Measurements from ENCODE around the gene GIMAP8. TPM values are rescaled to one million over a fixed set of nuclear protein-coding genes. Genes with fewer than 3 reads are reported as not detected.
"Not testable (repeated sequence)": the region's sequence is repeated elsewhere in the genome, so short reads cannot be mapped to it uniquely, and the experiment has no call there.

Gene GIMAP8
- total RNA-seq, 1 donor from 2014 or later: not detected

DNA sequence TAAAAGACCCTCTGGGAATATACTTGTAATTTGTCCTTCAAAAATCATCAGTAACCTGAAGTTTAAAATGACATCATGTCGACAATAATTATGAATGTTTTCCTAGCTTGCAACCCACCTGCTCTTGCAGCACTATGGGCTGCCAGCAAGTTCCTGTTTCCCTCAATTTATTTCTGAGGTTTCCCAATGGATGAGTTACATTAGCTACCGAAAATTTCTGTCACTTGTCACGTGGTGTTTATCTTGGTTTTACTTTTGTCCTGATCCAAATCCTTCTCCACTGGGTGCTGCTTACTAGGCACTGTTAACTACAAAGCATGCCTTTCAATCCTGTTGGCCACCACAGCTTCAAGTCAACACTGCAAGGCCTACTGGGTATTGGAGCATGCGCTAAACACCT, 31.5 kb downstream of the GIMAP8 start:
- H3K27me3 Mint-ChIP-seq (ENCODE audit: low read depth): peaks cover 4% of the 10 kb centered on the region
- no peak for DNase-seq (ENCODE audit: low spot score)
- H3K27ac Mint-ChIP-seq (ENCODE audit: unreplicated experiment): no peak overlapping the region
- TF ChIP-seq, protein P1, sequence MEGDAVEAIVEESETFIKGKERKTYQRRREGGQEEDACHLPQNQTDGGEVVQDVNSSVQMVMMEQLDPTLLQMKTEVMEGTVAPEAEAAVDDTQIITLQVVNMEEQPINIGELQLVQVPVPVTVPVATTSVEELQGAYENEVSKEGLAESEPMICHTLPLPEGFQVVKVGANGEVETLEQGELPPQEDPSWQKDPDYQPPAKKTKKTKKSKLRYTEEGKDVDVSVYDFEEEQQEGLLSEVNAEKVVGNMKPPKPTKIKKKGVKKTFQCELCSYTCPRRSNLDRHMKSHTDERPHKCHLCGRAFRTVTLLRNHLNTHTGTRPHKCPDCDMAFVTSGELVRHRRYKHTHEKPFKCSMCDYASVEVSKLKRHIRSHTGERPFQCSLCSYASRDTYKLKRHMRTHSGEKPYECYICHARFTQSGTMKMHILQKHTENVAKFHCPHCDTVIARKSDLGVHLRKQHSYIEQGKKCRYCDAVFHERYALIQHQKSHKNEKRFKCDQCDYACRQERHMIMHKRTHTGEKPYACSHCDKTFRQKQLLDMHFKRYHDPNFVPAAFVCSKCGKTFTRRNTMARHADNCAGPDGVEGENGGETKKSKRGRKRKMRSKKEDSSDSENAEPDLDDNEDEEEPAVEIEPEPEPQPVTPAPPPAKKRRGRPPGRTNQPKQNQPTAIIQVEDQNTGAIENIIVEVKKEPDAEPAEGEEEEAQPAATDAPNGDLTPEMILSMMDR (IDR thresholded peaks at IDR 0.05): no peak
- no peaks in the 10 kb centered on the region for H3K36me3 Mint-ChIP-seq (ENCODE audit: low read depth)
- H3K9me3 Mint-ChIP-seq (ENCODE audit: low read depth): no peaks in the 10 kb centered on the region
- no peaks in the 10 kb centered on the region for H3K4me1 Mint-ChIP-seq (ENCODE audit: low read depth)
- no peak overlapping the region for H3K4me3 Mint-ChIP-seq (ENCODE audit: unreplicated experiment)

DNA sequence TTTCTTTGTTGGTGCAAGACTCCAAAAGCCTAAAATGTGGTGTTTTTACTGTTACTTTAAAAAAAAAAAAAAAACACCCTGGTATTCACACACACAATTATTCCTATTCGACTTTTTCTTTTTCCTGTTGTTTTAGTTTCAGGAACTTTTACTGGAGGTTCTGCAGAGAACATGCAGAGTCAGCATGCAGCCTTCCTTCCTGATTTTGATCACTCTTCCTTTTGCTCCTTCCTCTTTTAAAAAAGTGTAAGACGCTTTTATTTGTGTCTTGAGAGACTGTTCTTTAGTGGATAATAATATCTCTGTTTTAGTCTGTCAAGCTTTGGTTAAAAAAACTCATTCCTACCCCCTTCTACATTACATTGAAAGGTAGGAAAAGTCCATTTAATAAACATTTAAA, 33.1 kb downstream of the GIMAP8 start:
- DNase-seq (ENCODE audit: low spot score); H3K36me3 Mint-ChIP-seq (ENCODE audit: low read depth); H3K9me3 Mint-ChIP-seq (ENCODE audit: low read depth); H3K27ac Mint-ChIP-seq (ENCODE audit: unreplicated experiment); H3K27me3 Mint-ChIP-seq (ENCODE audit: low read depth); H3K4me1 Mint-ChIP-seq (ENCODE audit: low read depth); H3K4me3 Mint-ChIP-seq (ENCODE audit: unreplicated experiment): not testable (repeated sequence)

DNA sequence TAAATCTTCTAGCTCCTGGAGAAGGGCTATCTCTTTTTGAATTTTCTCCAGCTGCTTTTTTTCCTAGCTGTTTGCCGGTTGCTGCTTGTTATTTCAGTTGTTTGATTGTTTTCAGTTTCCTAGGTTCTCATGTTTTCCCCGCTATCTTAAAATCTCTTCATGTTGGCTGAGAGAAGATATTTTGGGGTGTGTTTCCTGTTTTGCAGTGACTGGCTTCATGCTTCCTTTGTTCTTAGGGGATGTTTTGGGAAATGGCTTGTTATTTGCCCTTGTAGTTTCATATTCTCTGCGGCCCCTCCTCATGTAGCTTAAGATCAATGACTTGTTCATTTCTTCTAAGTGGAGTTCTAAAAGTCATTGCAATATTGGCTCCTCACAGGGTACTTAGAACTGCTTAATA, 33.6 kb downstream of the GIMAP8 start:
- not testable (repeated sequence) for H3K27ac Mint-ChIP-seq (ENCODE audit: unreplicated experiment); DNase-seq (ENCODE audit: low spot score); H3K36me3 Mint-ChIP-seq (ENCODE audit: low read depth); H3K4me3 Mint-ChIP-seq (ENCODE audit: unreplicated experiment); H3K9me3 Mint-ChIP-seq (ENCODE audit: low read depth); H3K4me1 Mint-ChIP-seq (ENCODE audit: low read depth); H3K27me3 Mint-ChIP-seq (ENCODE audit: low read depth)

DNA sequence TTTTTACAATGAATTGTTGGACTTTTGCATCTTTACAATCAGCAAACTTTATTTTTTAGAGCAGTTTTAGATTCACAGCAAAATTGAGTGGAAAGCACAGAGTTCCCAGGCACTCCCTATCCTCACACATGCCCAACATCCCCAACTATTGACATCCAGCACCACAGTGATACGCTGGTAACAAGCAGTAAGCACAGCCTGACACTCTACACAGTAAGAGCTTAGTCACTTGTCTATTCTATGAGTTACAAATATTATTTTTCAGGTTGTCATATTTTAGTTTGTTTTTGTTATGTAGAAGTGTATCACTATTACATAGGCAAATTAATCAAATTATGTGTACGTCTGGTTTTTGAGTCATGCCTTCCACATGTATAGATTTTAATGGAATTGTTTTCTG, 37.2 kb downstream of the GIMAP8 start:
- H3K27ac Mint-ChIP-seq (ENCODE audit: unreplicated experiment): no peak overlapping the region
- H3K27me3 Mint-ChIP-seq (ENCODE audit: low read depth): peaks cover 4% of the 10 kb centered on the region
- no peak for DNase-seq (ENCODE audit: low spot score)
- H3K4me1 Mint-ChIP-seq (ENCODE audit: low read depth): no peaks in the 10 kb centered on the region
- H3K9me3 Mint-ChIP-seq (ENCODE audit: low read depth): no peaks in the 10 kb centered on the region
- H3K4me3 Mint-ChIP-seq (ENCODE audit: unreplicated experiment): no peak overlapping the region
- TF ChIP-seq, protein P1 (IDR thresholded peaks at IDR 0.05): no peak
- no peaks in the 10 kb centered on the region for H3K36me3 Mint-ChIP-seq (ENCODE audit: low read depth)

DNA sequence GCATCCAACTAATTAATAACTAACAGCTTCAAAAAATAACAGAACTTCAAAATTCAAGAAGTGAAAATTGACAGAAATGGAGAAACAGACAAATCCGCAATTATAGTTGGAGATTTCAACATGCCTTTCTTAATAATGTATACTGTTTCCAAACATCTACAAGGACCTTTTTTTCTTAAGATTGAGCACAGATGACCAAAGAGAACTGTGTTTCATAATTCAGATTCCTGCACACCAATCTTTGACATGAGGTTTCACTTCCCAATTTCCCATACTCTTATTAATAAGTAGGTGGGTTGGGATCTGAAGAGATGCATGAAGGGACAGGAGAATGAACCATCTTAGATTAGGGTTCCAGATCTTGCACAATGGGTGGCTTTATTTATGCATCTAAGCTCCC, 39.4 kb downstream of the GIMAP8 start:
- Mint-ChIP-seq H3K36me3 (ENCODE audit: low read depth) (no peaks in the 10 kb centered on the region), H3K9me3 (ENCODE audit: low read depth) (no peaks in the 10 kb centered on the region), H3K27ac (ENCODE audit: unreplicated experiment) (no peak overlapping the region), H3K4me1 (ENCODE audit: low read depth) (no peaks in the 10 kb centered on the region), H3K4me3 (ENCODE audit: unreplicated experiment) (no peak overlapping the region), H3K27me3 (ENCODE audit: low read depth) (no peaks in the 10 kb centered on the region)
- no peak for DNase-seq (ENCODE audit: low spot score)
- TF ChIP-seq, protein P1 (IDR thresholded peaks at IDR 0.05): no peak

DNA sequence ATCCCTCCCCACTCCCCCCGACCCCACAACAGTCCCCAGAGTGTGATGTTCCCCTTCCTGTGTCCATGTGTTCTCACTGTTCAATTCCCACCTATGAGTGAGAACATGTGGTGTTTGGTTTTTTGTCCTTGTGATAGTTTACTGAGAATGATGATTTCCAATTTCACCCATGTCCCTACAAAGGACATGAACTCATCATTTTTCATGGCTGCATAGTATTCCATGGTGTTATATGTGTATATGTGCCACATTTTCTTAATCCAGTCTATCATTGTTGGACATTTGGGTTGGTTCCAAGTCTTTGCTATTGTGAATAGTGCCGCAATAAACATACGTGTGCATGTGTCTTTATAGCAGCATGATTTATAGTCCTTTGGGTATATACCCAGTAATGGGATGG, 43.0 kb downstream of the GIMAP8 start:
- not testable (repeated sequence) for H3K36me3 Mint-ChIP-seq (ENCODE audit: low read depth); H3K4me3 Mint-ChIP-seq (ENCODE audit: unreplicated experiment); H3K4me1 Mint-ChIP-seq (ENCODE audit: low read depth); H3K9me3 Mint-ChIP-seq (ENCODE audit: low read depth); DNase-seq (ENCODE audit: low spot score); H3K27me3 Mint-ChIP-seq (ENCODE audit: low read depth); H3K27ac Mint-ChIP-seq (ENCODE audit: unreplicated experiment)

DNA sequence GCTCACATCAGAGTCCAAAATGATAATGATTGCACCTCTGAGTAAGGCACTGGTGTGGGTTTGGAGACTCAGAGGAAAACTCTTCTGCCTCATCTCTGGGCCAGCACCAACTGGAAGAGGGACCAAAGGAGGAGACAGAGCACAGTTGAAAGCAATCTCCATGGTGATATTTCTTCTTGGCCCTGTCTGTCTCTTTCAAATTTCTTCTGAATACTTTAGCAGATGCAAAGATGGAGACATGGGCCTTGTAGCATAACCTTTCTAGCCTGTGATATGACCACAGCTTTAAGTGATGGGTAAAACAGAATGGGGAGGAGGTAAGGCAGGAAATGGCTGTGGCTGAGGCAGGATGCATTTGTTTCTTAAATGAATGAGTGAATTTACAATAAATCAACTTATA, 52.1 kb downstream of the GIMAP8 start:
- no peaks in the 10 kb centered on the region for H3K4me1 Mint-ChIP-seq (ENCODE audit: low read depth)
- no peak overlapping the region for H3K4me3 Mint-ChIP-seq (ENCODE audit: unreplicated experiment)
- no peak overlapping the region for H3K27ac Mint-ChIP-seq (ENCODE audit: unreplicated experiment)
- no peaks in the 10 kb centered on the region for H3K36me3 Mint-ChIP-seq (ENCODE audit: low read depth)
- no peak for DNase-seq (ENCODE audit: low spot score)
- H3K9me3 Mint-ChIP-seq (ENCODE audit: low read depth): peaks cover 22% of the 10 kb centered on the region
- TF ChIP-seq, protein P1 (IDR thresholded peaks at IDR 0.05): no peak
- H3K27me3 Mint-ChIP-seq (ENCODE audit: low read depth): no peaks in the 10 kb centered on the region

Measured in chondrocyte (in vitro differentiated cells).